HepG2 (cell line): Measurements from ENCODE around the gene TCF19. TPM values are rescaled to one million over a fixed set of nuclear protein-coding genes. Genes with fewer than 3 reads are reported as not detected.

Experiments
- CENPX ChIP-seq: sonication (generic); formaldehyde crosslinking; IDR thresholded peaks from 2 replicates; pipeline ENCODE4 v1.9.0; 2021; ENCODE audit warnings: mild to moderate bottlenecking, missing genetic modification reagents, moderate library complexity
- CHCHD3 ChIP-seq: sonication (generic); formaldehyde crosslinking; IDR thresholded peaks from 2 replicates; pipeline ENCODE4 v1.8.0; 2022; ENCODE audit warnings: mild to moderate bottlenecking, missing genetic modification reagents, moderate library complexity
- NR2F1 ChIP-seq, 2 experiments: fragments of 450-650 bp in 1 of 2; formaldehyde crosslinking in 1 of 2; IDR thresholded peaks; 2 replicates each; pipeline versions ENCODE4 v1.5.0 to v1.6.1; 2016 to 2020; ENCODE audit warnings: mild to moderate bottlenecking in 1 of 2, missing compliant biosample characterization in 1 of 2, missing genetic modification reagents in 1 of 2, moderate library complexity in 1 of 2
- SOX6 ChIP-seq, 2 experiments: fragments of 450-650 bp in 1 of 2; sonication (generic) in 1 of 2; formaldehyde crosslinking in 1 of 2; IDR thresholded peaks; 2 replicates each; pipeline versions ENCODE4 v1.4.0 to v1.6.1; 2017 to 2020; ENCODE audit warnings: antibody characterized with exemption in 1 of 2, mild to moderate bottlenecking in 1 of 2, missing genetic modification reagents in 1 of 2
- TCF7 ChIP-seq: sonication (generic); IDR thresholded peaks from 2 replicates; pipeline ENCODE4 v1.6.1; 2016; ENCODE audit warnings: antibody characterized with exemption, low read depth
- TMF1 ChIP-seq: sonication (generic); formaldehyde crosslinking; IDR thresholded peaks from 2 replicates; pipeline ENCODE4 v1.8.1; 2022; ENCODE audit warnings: low read depth, missing genetic modification reagents
- ZFP62 ChIP-seq: sonication (generic); formaldehyde crosslinking; IDR thresholded peaks from 2 replicates; pipeline ENCODE4 v1.4.0; 2020; ENCODE audit warnings: missing genetic modification reagents
- ZNF20 ChIP-seq: sonication (generic); formaldehyde crosslinking; IDR thresholded peaks from 2 replicates; pipeline ENCODE4 v1.4.0; 2020; ENCODE audit warnings: mild to moderate bottlenecking, moderate library complexity, missing genetic modification reagents
- ZNF616 ChIP-seq: sonication (generic); formaldehyde crosslinking; IDR thresholded peaks from 2 replicates; pipeline ENCODE4 v1.5.0; 2020; ENCODE audit warnings: low read depth, mild to moderate bottlenecking, missing genetic modification reagents
- polyA plus RNA-seq, 8 experiments: library from polyadenylated mRNA; depleted of rRNA in 3 of 8; stranded (reverse) in 7 of 8; unstranded in 1 of 8; fragments of >200 nt; fragmentation: Illumina TruSeq in 4 of 8; extraction: Trizol in 4 of 8; gene quantifications; 2 replicates each; pipeline versions ENCODE4 v1.2.1 to v1.2.3, GENCODE V29; 2011 to 2016; ENCODE audit warnings: low read depth in 4 of 8, missing spikeins in 1 of 8, mixed read lengths in 1 of 8; ENCODE audit not compliant: insufficient read depth in 1 of 8
- total RNA-seq, 5 experiments: library from RNA; depleted of rRNA; stranded (reverse); fragments of >200 nt; fragmentation: Illumina TruSeq; extraction: Trizol; gene quantifications; 2 replicates each; pipeline ENCODE4 v1.2.3, GENCODE V29; 2016; ENCODE audit warnings: low read depth in 1 of 5
- TF ChIP-seq, protein P1 (sequence below): sonication (generic); formaldehyde crosslinking; conservative IDR thresholded peaks from 2 replicates; pipeline ENCODE4 v1.4.0; 2020; ENCODE audit warnings: mild to moderate bottlenecking, missing genetic modification reagents, moderate library complexity
- TF ChIP-seq, protein P2 (sequence below): sonication (generic); formaldehyde crosslinking; IDR thresholded peaks from 2 replicates; pipeline ENCODE4 v1.4.0; 2020; ENCODE audit warnings: low read depth, missing genetic modification reagents

TCF19 gene
- total and polyA plus RNA-seq, 2 of the 13 experiments (the other 11 are each of a cell fraction or from before 2014, with no cell fraction given) = 4.9 to 22.2 TPM

DNA sequence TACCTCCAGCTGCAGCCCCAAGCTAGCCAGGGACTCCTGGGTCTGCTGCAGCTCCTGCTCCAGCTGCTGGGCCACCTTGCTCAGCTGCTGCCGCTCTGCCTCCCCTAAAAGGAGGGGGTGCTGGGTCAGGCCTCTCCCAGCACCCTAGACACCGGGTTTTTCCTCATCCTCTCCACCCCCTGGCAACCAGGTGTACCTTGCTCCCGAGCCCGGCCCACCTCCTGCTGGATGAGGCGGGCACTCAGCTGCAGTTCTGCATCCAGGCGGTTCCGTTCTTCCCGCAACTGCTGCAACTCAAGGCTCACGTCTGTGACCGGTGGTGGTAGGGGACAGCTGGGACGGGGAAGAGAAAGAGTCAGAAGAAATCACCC lies 13.4 kb upstream of the TCF19 start (continued):
- TF ChIP-seq, protein P1, sequence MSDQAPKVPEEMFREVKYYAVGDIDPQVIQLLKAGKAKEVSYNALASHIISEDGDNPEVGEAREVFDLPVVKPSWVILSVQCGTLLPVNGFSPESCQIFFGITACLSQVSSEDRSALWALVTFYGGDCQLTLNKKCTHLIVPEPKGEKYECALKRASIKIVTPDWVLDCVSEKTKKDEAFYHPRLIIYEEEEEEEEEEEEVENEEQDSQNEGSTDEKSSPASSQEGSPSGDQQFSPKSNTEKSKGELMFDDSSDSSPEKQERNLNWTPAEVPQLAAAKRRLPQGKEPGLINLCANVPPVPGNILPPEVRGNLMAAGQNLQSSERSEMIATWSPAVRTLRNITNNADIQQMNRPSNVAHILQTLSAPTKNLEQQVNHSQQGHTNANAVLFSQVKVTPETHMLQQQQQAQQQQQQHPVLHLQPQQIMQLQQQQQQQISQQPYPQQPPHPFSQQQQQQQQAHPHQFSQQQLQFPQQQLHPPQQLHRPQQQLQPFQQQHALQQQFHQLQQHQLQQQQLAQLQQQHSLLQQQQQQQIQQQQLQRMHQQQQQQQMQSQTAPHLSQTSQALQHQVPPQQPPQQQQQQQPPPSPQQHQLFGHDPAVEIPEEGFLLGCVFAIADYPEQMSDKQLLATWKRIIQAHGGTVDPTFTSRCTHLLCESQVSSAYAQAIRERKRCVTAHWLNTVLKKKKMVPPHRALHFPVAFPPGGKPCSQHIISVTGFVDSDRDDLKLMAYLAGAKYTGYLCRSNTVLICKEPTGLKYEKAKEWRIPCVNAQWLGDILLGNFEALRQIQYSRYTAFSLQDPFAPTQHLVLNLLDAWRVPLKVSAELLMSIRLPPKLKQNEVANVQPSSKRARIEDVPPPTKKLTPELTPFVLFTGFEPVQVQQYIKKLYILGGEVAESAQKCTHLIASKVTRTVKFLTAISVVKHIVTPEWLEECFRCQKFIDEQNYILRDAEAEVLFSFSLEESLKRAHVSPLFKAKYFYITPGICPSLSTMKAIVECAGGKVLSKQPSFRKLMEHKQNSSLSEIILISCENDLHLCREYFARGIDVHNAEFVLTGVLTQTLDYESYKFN (CRISPR knock-in tag) = no peak
- TF ChIP-seq CENPX (CRISPR knock-in tag) (no peak), ZFP62 (no peak), ZNF616 (CRISPR knock-in tag) (no peak), TMF1 (CRISPR knock-in tag) (no peak), NR2F1 (CRISPR knock-in tag; IDR thresholded peaks at IDR 0.05) (no peak), SOX6 (IDR thresholded peaks at IDR 0.05) (no peak), SOX6 (CRISPR knock-in tag; IDR thresholded peaks at IDR 0.05) (no peak), TCF7 (no peak), CHCHD3 (CRISPR knock-in tag) (no peak), ZNF20 (no peak)
- TF ChIP-seq, protein P2, sequence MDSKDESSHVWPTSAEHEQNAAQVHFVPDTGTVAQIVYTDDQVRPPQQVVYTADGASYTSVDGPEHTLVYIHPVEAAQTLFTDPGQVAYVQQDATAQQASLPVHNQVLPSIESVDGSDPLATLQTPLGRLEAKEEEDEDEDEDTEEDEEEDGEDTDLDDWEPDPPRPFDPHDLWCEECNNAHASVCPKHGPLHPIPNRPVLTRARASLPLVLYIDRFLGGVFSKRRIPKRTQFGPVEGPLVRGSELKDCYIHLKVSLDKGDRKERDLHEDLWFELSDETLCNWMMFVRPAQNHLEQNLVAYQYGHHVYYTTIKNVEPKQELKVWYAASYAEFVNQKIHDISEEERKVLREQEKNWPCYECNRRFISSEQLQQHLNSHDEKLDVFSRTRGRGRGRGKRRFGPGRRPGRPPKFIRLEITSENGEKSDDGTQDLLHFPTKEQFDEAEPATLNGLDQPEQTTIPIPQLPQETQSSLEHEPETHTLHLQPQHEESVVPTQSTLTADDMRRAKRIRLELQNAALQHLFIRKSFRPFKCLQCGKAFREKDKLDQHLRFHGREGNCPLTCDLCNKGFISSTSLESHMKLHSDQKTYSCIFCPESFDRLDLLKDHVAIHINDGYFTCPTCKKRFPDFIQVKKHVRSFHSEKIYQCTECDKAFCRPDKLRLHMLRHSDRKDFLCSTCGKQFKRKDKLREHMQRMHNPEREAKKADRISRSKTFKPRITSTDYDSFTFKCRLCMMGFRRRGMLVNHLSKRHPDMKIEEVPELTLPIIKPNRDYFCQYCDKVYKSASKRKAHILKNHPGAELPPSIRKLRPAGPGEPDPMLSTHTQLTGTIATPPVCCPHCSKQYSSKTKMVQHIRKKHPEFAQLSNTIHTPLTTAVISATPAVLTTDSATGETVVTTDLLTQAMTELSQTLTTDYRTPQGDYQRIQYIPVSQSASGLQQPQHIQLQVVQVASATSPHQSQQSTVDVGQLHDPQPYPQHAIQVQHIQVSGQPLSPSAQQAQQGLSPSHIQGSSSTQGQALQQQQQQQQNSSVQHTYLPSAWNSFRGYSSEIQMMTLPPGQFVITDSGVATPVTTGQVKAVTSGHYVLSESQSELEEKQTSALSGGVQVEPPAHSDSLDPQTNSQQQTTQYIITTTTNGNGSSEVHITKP (CRISPR knock-in tag) = no peak
